ENCODE measurements around the gene S100A7. TPM values are rescaled to one million over a fixed set of nuclear protein-coding genes. Genes with fewer than 3 reads are reported as not detected.

S100A7 gene
- total and polyA plus RNA-seq, 2 of the 4 experiments (the other 2 are of a cell fraction) = not detected

GRCh38 chr1:153495536-153495935 is 35.1 kb upstream of the S100A7 start:
- Histone ChIP-seq H3K56ac (ENCODE audit: extremely low read depth, insufficient read depth, low read length) (no peak overlapping the region), H3K79me1 (ENCODE audit: low read depth in 1 of 2, low read length in 2 of 2) (no peaks in the 10 kb centered on the region), H3K4me1 (ENCODE audit: control insufficient read depth, insufficient read depth, low read length) (peaks cover 5% of the 10 kb centered on the region; the same call in 1 of the 2 replicates), H3K23ac (ENCODE audit: low read depth, low read length) (no peak overlapping the region), H4K8ac (ENCODE audit: low read depth in 2 of 2, low read length in 2 of 2) (no peak overlapping the region), H3K27ac (ENCODE audit: insufficient read depth, low read length) (no peak overlapping the region), H3K27me3 (ENCODE audit: control insufficient read depth, insufficient read depth, low read length) (peaks cover 16% of the 10 kb centered on the region), H3K14ac (replicated peaks; ENCODE audit: low read depth, low read length) (no peak overlapping the region), H3K9ac (ENCODE audit: low read depth, low read length) (no peak overlapping the region), H2BK20ac (ENCODE audit: low read depth, low read length) (no peak overlapping the region), H2AFZ (replicated peaks; ENCODE audit: low read length, poor library complexity) (no peak overlapping the region), H2BK120ac (ENCODE audit: low read depth, low read length) (no peak overlapping the region), H4K20me1 (ENCODE audit: insufficient read depth, low read length) (peaks cover under 1% of the 10 kb centered on the region), H4K5ac (ENCODE audit: low read depth, low read length) (no peak overlapping the region), H3K36me3 (ENCODE audit: control insufficient read depth, insufficient read depth, low read length) (no peaks in the 10 kb centered on the region), H2BK5ac (ENCODE audit: low read depth, low read length, poor library complexity, severe bottlenecking) (no peak overlapping the region), H2BK15ac (ENCODE audit: low read depth, low read length) (no peak overlapping the region), H3K4ac (ENCODE audit: low read depth, low read length) (no peak overlapping the region), H2AK5ac (ENCODE audit: low read depth, low read length) (no peak overlapping the region), H3K18ac (ENCODE audit: low read depth, low read length) (no peak overlapping the region), H2AK9ac (replicated peaks; ENCODE audit: low read depth, low read length, poor library complexity) (no peak overlapping the region), H3K9me3 (ENCODE audit: control insufficient read depth, insufficient read depth, low read length) (no peaks in the 10 kb centered on the region), H3K4me2 (ENCODE audit: low read depth, low read length) (no peak overlapping the region), H3K9me1 (ENCODE audit: insufficient read depth, low read length) (peaks cover 5% of the 10 kb centered on the region; the same call in 1 of the 2 replicates), H4K91ac (ENCODE audit: insufficient read depth, low read depth, low read length) (no peak overlapping the region), H3K4me3 (ENCODE audit: insufficient read depth, low read depth, low read length) (no peak overlapping the region)
- dilution Hi-C loops (cut with HindIII; ENCODE audit: low sequenced_read_pairs, unreplicated experiment) = no loop called here
- in situ Hi-C loops (cut with MboI; ENCODE audit: low sequenced_read_pairs) = no loop called here
- ChIA-PET POLR2A (ENCODE audit: unreplicated experiment) (no interaction called here), CTCF (interaction anchor here (0.6 to 3.4 kb wide), 12 partner anchors 10 to 150 kb away, joined by 3 to 41 read pairs (median 5); partner anchors contain the start of gene S100A9)
- intact Hi-C loops (cut with micrococcal nuclease) = loop anchor here (1.0 kb wide), 2 partner anchors 95 to 143 kb away; no protein-coding TSS in a partner anchor
- DNase-seq = no peak
- no peak for ATAC-seq (ENCODE audit: low read depth)
- TF ChIP-seq CEBPB (IDR thresholded peaks at IDR 0.05; ENCODE audit: low read depth, low read length) (no peak), CHD1 (IDR thresholded peaks at IDR 0.05; ENCODE audit: low read depth, low read length) (no peak), RAD21 (IDR thresholded peaks at IDR 0.05; ENCODE audit: low read length) (no peak), BHLHE40 (IDR thresholded peaks at IDR 0.05; ENCODE audit: low read depth, low read length) (no peak), MAZ (IDR thresholded peaks at IDR 0.05; ENCODE audit: borderline replicate concordance, low read depth, low read length) (no peak), CTCF (conservative IDR thresholded peaks at IDR 0.05; ENCODE audit: low read depth, low read length) (no peak), MXI1 (IDR thresholded peaks at IDR 0.05; ENCODE audit: borderline replicate concordance, low read depth, low read length) (no peak), FOS (IDR thresholded peaks at IDR 0.05; ENCODE audit: low read depth, low read length) (no peak), POLR2A (IDR thresholded peaks at IDR 0.05; ENCODE audit: low read depth, low read length) (no peak), ELK1 (IDR thresholded peaks at IDR 0.05; ENCODE audit: borderline replicate concordance, low read depth, low read length) (no peak), RFX5 (IDR thresholded peaks at IDR 0.05; ENCODE audit: low read depth, low read length) (no peak), RCOR1 (IDR thresholded peaks at IDR 0.05; ENCODE audit: insufficient replicate concordance, low read length) (no peak), USF2 (IDR thresholded peaks at IDR 0.05; ENCODE audit: low read depth, low read length) (no peak), SMC3 (IDR thresholded peaks at IDR 0.05; ENCODE audit: low read depth, low read length) (no peak), MAFK (IDR thresholded peaks at IDR 0.05; ENCODE audit: low read depth, low read length) (no peak), NFE2L2 (IDR thresholded peaks at IDR 0.05; ENCODE audit: low read depth, low read length) (no peak)
- BruUV-seq (replicated peaks) = no TSS peak
- 29% methylated on average over 4 of the region's 6 CpGs; no CpG with 5 or more reads in 1 of the 2 experiments for WGBS, 2 experiments (ENCODE audit: extremely low coverage in 2 of 2, insufficient read length in 1 of 2)

Data from IMR-90 (cell line).